ENCODE results near the gene CFDP1.

CFDP1 gene

DNA sequence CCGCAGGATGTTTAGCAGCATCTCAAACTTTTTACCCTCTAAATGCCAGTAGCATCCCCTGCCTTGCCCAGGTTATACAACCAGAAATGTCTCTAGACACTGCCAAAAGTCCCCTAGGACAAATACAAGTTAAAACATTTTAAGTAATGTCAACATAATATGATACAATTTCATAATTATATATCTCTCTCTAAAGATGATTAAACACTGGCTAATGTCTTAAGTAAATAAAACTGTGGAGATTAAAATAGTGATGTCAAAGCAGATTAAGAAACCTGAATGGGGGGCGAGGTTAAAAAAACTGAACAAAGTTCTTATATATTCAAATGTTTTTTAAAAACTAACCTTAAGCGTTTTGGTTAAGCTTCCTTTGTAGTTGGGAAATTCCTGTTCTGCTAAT, 62.1 kb downstream of the CFDP1 start:
- no peak for DNase-seq

GRCh38 chr16:75364286-75364791, 69.0 kb downstream of the CFDP1 start:
- DNase-seq, result no peak

GRCh38 chr16:75362846-75363245, 70.5 kb downstream of the CFDP1 start:
- DNase-seq, result no peak

DNA sequence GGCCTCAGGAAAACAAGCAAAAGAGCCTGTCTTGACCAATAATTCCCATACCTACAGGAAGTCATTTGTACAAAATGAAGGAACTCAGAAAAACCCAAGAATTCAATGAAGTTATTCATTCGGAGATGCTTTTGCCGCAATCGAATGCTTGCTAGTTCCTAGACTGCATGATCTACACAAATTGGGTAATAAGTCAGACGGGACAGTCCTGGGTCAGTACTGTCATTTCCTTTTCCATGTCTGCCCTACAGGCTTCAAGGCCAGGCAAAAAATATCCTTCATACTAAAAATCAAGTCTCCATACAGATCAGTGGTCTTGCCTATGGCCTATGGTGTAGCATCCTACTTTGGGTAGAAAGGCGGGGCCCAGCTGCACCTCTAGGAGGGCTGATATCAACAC, 71.4 kb downstream of the CFDP1 start:
- peak; percentile 6 for DNase-seq

DNA sequence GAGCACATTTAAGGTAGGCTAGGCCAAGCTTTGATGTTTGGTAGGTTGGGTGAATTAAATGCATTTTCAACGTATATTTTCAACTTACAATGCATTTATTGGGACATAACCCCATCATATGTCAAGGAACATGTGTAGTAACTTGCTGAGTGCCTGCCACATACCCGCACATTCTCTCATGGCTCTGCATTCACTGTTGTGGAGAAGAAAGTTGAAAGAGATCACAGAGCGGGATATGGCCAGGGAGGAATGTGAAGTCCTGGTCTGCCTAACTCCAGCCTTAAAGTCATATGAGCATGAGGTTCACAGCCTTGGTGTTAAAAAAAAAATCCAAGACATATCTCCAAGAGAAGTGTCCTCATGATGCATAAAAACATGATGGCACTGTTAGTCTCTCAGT, 79.1 kb downstream of the CFDP1 start:
- DNase-seq, result no peak

DNA sequence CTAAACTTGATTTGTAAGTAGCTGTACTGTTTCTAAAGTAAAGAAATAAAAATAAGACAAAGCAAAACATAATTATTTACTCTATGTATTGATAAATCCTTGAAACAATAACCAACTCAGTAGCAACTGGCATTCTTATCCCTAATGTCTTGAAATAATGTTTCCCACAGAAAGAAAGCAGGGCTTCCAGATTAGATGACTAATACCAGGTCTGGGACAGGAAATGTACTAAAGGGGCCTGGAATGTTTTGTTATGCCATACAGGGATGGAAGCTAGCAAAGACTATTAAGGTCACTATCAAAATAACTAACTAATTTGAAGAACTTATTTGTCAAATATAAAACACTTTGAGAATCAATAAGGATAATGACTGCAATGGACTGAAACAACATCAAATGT, 82.1 kb downstream of the CFDP1 start:
- no peak for DNase-seq

GRCh38 chr16:75345711-75346110, 87.6 kb downstream of the CFDP1 start:
- DNase-seq, result no peak

DNA sequence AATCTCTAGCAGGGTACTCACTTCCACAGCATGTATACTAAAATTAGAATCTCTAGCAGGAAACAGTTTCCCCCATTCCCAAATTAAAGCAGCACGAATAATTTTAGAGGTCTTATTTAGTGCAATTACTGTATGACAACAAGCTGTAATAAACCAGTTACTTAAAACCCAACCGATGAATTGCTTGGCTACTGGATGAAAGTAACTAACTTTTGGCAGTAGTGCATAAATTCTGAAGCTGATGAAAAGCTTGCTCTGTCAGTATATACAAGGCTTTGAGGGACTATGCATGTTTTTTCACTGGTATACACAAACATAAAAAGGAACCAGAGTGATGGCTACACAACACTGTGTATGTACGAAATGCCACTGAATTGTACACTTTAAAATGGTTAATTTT, 89.4 kb downstream of the CFDP1 start:
- DNase-seq, result no peak

- DNase-seq, result no peak
Measured at GRCh38 chr16:75343286-75343685, 90.0 kb downstream of the CFDP1 start.

DNA sequence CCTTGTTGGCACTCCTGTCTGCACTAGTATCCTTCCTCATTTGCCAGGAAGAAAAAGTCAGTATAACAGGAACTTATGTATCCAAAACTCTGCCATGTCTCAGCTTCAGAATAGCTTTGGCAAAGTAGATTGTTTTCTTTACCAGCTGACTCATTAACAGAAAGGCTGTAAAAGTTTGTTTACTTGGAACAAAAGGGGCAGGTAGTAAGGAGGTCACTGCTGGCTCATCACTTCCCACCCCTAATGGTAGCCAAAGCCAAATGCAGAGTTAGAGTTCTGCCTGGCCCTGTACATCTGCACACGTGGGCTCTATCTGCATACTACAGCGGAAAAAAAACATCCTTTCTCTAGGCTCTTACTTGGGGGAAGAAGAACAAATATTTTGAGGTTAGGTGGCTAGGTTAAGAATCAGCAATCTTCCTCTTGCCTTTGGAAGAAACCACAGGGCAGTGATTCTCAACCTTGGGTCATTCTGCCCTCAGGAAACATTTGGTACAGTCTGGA, 90.9 kb downstream of the CFDP1 start:
- DNase-seq, result no peak

DNA sequence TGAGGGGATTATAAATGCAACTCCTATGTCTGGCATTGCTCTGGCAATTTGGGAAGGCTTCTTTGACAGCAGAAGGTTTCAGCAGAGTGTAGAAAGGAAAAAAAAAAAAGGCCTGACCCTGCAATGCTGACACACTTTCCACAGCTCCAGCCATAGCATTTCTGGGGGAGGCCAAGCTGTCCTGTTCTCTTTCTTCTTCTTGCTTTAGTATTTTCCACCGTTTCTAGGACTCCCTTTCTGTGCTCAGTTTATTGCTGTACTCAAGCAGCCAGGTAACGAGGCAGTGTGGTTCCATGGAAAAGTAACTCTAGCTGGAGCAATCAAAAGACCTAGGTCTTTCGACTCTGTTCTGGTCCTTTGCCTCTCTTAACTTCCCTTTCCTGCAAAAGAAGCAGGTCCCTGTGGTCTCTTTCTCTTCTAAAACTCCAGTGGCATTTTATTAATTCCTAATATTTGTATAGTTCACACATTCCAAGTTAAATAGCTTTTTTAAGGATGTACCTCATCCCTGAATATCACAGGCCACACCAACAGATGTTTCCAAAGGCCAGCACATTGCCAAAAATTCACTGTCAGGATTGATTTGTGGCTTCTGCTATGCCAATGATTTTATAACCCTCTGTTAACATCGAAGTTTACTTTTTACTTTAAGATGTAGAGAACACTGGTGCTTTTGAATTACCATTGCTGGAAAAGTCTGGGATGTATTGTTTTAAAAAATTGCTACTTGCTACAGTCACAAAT, 91.6 kb downstream of the CFDP1 start:
- no peak for DNase-seq

GRCh38 chr16:75340741-75341491, 92.4 kb downstream of the CFDP1 start:
- no peak for DNase-seq

DNA sequence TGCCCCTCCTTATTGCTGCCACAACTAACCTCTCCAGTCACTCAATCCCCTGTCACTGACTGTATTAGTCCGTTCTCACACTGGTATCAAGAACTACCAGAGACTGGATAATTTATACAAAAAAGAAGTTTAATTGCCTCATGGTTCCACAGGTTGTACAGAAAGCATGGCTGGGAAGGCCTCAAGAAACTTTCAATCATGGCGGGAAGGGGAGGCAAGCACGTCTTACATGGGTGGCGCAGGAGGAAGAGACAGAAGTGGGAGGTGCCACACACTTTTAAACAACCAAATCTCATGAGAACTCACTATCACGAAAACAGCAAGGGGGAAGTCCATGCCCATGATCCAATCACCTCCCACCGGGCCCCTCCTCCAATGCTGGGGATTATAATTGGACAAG, 95.9 kb downstream of the CFDP1 start:
- DNase-seq, result no peak

DNA sequence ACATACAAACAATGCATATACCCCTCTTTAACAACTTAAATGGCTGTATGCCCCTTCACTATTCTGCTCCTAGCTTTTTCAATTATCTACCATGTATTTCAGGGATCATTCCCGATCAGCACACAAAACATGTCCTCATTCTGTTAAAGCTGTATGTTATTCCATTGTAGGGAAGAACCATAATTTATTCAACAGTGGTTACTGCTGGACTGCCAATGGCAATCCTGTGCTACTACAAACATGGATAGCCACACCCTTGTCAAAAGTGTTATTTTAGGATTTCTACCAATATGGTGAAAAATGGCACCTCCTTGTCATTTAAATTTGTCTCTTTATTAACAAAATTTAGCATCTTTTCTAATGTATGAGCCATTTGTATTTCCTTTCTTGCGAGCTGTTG, 96.8 kb downstream of the CFDP1 start:
- no peak for DNase-seq

DNA sequence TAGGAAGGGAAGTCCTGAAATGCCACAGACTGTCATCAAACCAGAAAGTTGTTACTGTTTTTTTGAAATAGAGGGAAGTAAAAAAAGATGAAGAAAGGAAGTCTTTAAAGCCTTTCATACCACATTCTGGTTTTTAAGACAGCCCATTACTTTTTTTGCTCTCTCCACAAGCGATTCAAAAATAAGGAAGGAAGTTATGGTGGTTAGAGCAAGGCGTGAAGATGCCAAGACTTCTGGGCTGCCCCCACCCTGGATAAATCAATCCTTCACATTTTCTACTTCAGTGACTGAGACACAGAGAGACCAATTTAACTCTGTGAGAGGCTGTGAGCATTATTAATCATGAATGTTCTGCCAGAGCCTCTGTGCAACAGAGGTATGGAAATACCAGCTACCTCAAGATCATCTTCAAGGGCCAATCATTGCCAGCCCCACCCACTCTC, 99.6 kb downstream of the CFDP1 start:
- peak; percentile 55 for DNase-seq

DNA sequence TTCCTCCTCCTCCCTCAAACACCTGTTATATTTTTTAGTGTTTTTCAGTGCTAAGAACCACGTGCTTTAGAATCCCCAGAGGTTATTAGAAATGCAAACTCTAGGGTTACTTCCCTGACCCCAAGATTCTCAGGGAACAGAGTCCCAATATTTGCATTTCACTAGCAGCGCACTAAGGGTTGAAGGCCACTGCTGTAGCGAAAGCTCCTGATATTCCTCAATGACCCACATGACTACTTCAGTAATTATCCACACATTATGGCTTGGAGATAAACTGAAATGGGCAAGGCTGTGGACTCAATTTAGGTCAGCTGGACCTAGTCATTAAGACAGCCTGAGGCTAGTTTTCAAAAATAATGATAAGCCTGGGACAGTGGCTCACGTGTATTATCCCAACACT, 103.4 kb downstream of the CFDP1 start:
- no peak for DNase-seq

DNA sequence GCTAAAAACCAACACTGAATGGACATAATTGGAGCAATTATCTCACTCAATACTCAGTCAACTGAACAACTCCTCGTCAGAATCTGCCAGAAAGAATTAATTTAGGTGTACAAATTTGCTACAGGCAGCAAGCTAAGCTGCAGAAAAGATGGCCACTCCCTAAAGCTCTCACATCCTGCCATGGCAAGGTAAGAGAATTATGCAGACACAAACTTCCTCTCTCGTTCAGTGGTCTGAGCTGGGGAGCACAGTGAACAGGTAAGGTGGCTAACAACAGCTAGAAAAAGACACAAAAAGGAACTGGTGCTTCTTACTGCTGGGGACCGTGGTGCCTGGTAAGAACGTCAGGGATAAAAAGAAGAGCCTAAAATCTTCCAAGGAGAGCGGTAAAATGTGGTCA, 107.0 kb downstream of the CFDP1 start:
- DNase-seq, result no peak

- no peak for DNase-seq
Measured at GRCh38 chr16:75323933-75324332, 109.4 kb downstream of the CFDP1 start.

DNA sequence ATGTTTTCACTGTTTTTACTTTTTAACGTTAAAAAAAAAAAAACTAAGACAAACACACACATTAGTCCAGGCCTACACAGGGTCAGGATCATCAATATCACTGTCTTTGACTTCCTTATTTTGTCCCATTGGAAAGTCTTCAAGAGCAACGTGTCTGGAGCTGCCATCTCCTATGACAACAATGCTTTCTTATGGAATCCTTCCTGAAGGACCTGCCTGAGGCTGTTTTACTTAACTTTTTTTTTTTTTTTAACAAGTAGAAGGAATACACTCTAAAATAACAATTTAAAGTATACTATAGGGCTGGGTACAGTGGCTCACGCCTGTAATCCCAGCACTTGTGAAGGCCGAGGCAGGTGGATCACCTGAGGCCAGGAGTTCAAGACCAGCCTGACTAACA, 110.1 kb downstream of the CFDP1 start:
- DNase-seq, result no peak

GRCh38 chr16:75322740-75323139, 110.6 kb downstream of the CFDP1 start:
- no peak for DNase-seq

DNA sequence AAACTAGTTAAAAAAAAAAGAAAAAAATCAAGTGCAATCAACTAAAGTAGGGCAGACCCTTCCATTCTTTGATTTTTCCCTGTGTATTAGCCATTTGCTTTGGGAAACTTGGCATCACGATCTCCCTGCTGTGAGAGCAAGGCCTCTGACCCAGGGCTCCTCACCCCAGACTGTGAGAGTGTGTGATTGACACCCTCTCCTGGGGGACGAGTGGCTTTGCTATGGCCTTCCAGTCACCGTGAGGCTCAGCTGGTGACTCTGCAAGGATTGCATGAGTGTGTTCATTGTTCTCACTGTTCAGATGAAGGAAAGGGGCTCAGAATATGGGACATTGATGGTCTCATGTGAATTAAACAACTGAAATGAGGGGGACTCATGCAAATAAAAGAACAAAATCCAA, 112.9 kb downstream of the CFDP1 start:
- DNase-seq, result no peak

GRCh38 chr16:75319513-75320411, 113.5 kb downstream of the CFDP1 start:
- DNase-seq, result peak; percentile 75

- no peak for DNase-seq
Measured at GRCh38 chr16:75318737-75319136, 114.6 kb downstream of the CFDP1 start.

All from inflammatory macrophage treated with lipopolysaccharide for 4 hours (primary cell).